GM18861 (cell line): ENCODE measurements around the gene CCDC60.

Source experiments
- ATAC-seq: cut with Tn5 transposase; IDR thresholded peaks from one replicate; pipeline ENCODE4 v1.9.1; 2021; ENCODE audit not compliant: unreplicated experiment

CCDC60 gene

GRCh38 chr12:119432949-119433348 lies 98.4 kb downstream of the CCDC60 start:
- no peak for ATAC-seq

DNA sequence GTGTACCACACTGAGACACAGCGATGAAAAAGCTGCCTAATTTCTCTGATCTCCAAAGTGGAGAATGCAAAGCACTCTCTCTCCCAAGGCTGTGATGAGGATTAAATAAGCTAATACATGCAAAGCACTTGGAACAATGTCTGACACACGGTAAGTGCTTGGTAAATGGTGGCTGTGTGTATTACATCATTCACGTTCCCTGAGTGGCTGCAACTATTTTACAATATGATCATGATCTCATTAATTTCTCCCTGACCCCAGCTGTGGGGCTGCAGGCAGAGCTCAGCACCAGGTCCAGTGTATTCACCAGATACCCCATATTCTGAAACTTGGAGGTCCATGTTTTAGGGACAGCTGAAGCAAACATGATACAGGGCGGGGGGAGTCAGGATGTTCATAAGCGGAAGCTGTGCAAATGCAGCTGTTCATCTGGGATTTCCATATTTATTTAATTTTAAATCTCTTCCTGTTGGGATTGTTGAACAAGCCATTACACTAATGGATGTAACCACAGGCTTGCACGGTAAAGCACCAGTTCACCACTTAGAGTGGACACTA lies 106.4 kb downstream of the CCDC60 start:
- ATAC-seq: no peak

- no peak for ATAC-seq
Observed at GRCh38 chr12:119444462-119445044, 110.0 kb downstream of the CCDC60 start.

- ATAC-seq: no peak
Observed at GRCh38 chr12:119446459-119446858, 111.9 kb downstream of the CCDC60 start.

DNA sequence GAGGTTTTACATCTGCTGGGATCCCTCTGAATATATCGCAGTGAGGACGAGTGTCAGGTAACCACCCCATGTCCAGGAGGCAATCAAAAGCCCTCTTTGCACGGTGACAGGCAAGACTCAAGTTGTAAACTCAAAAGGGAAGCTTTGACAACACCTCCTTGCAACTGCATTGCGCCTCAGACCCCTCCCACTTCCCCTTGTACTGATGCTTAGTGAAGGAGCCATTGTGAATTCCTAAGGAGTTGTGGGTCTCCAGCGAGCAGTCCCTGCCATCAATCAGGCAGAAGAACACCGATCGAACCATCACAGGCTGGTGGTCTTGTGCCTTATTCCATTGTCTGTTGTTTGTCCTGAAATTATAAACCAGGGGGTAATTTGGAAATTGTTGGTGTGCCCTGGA lies 112.6 kb downstream of the CCDC60 start:
- ATAC-seq: no peak

- no peak for ATAC-seq
Observed at GRCh38 chr12:119447618-119448017, 113.1 kb downstream of the CCDC60 start.

GRCh38 chr12:119448611-119449131 lies 114.1 kb downstream of the CCDC60 start:
- no peak for ATAC-seq

DNA sequence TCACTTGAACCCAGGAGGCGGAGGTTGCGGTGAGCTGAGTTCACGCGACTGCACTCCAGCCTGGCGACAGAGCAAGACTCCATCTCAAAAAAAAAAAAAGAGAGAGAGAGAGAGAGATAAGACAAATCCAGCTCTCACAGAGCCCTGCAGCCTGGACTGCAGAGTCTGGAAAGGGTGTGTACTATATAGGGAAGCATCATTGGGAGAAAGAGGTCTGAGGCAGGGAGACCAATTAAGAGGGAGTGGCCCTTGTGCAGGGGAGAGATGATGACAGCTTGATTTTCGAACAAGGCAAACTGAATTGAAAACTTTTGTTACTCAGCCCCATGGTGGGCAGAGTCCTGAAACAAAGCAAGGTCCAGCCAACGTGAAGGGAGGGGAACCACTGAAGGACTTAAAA lies 116.2 kb downstream of the CCDC60 start:
- no peak for ATAC-seq

- ATAC-seq: no peak
Observed at GRCh38 chr12:119456824-119457223, 122.3 kb downstream of the CCDC60 start.

- no peak for ATAC-seq
Observed at GRCh38 chr12:119457271-119457670, 122.7 kb downstream of the CCDC60 start.

GRCh38 chr12:119459481-119459880 lies 125.0 kb downstream of the CCDC60 start:
- no peak for ATAC-seq

DNA sequence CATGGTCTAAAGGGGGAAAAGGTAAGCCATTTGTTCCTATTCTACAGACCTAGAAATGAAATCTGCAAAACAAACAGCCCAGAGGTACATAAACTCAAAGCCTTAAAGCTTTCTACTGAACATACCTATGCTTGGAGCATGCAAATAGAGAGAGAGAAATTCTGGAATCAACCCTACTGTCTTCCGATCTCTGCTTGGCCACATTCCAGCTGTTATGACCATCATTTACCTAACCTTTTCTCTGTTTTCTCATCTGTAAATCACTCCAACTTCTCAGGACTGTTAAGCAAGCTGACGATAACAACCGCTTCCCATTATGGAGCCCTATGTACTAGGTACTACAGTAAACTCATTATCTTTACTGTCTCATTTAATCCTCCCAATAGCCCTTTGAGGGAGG lies 126.3 kb downstream of the CCDC60 start:
- ATAC-seq: no peak

DNA sequence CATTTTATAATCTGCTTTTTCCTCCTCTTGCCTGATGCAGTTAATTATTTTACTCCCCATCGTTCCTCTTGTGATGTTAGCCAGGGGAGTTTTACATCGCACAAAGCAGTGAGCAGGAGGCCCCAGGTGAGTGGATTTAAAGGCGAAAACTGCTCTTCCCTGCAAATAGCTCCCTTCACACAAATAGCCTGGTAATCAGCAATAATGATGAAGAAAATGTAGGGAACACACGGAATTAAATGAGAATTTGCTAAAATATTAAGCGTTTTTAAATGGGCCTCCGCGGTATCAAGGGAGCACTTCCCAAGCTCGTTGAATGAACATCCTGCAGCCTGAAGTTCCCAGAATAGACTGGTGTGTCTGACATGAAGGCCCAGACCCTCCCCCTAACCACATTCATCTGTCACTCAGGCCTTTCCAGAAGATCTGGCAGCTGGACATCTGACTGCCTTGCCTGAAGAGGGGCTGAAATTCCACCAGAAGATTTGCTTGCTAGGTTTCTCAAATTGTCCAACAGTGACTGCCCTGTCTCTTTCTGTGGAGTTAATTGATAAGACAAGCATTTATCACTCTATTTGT lies 127.2 kb downstream of the CCDC60 start:
- ATAC-seq: no peak

GRCh38 chr12:119463211-119463926 lies 128.8 kb downstream of the CCDC60 start:
- ATAC-seq: no peak

- no peak for ATAC-seq
Observed at GRCh38 chr12:119468296-119468695, 133.8 kb downstream of the CCDC60 start.

- no peak for ATAC-seq
Observed at GRCh38 chr12:119475650-119476049, 141.1 kb downstream of the CCDC60 start.

GRCh38 chr12:119476951-119477350 lies 142.4 kb downstream of the CCDC60 start:
- no peak for ATAC-seq

DNA sequence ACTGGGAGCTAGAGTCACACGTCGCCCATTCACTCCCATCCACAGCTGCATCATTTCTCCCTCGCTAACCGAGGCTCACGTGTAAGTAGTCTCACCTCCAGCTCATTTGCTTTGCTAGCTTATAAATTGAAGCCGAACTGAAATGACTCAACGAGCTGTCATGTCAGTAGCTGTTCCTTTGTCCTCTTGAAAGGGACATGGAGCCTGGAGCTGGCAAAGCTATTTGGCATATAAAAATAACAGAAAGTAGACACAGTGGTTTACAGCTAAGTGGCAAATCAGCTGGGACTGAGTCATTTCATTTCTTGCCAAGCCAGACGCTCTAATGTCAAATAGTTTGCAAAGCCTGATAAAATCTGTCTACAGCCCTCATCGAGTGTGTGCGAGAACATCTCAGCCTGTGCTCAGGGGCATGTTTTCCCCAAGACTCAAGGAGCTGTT lies 144.6 kb downstream of the CCDC60 start:
- ATAC-seq: no peak

- no peak for ATAC-seq
Observed at GRCh38 chr12:119480551-119480950, 146.0 kb downstream of the CCDC60 start.

DNA sequence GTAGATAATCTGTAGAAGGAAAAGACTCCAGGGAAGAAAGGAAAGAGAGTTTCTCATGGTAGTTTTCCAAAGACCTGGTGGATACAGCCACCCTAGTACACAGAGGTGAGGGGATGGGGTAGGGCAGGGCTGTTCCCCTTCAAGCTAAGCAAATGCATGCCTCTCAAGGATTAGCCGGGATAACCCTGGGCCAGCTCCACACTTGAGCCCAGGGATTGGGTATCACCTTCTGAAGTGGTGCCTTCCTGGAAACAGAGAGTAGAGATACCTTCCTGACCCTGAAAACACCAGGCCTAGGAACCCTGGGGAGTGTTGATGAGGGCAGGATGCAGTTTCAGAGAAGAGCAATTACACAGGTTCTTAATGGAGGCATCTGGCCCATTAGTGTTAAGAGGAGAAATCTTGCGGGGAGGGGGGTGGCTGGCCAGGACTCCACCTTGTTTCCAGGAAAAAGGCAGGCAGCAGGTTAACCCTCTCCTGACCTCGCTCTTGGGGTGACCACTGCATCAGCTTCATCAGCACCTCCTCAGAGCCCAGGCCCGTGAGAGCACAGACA lies 152.1 kb downstream of the CCDC60 start:
- no peak for ATAC-seq

DNA sequence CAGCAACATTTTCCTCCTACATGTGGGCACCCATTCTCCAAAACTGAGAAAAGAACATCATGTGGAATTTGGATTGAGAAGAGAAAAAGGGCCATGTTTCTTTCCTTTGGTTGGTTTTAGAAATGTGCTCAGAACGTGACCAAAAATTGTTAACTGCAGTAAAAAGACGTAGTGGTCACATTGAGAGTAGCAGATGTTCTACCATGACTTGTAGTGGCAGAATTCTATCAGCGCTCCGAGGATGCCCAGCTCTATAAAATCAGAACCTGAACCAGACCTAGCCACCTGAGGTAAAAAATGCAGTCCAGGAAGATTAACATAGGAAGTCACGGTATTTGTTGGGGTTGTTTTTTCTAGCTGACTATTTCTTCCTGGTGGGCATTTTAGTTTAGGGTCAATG lies 157.3 kb downstream of the CCDC60 start:
- ATAC-seq: no peak

DNA sequence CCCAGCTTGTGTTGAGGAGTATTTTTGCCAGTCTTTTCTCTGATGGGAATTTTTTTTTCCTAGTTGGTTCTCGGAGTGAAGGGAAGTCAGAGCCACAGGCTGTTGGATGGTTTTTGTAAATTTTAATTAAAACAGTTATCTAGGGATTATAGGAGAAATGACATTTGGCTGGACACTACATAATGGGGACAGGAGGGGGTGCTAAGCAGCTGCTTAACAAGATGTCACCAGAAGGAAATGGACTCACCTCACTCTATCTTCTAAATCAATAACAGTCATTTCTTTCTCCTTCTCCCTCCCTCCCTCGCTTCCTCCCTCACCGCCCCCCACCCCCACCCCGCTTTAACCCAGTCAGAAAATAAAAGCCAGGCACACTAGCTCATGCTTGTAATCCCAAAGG lies 165.7 kb downstream of the CCDC60 start:
- ATAC-seq: no peak
